Endothelial cell of umbilical vein (primary cell): ENCODE data around the gene DPPA4. TPM values are rescaled to one million over a fixed set of nuclear protein-coding genes. Genes with fewer than 3 reads are reported as not detected.

Experiments
- BruUV-seq: library from RNA; stranded (reverse); fragments of 400-500 nt; replicated peaks from 2 replicates; lab custom pipeline; 2021; lab: Mats Ljungman, UMichigan
- CTCF ChIA-PET: fragments of 300-600, 350-600 bp; sonication (Branson Sonifier 250); formaldehyde crosslinking; loops from one replicate; lab custom pipeline; 2021; ENCODE audit warnings: antibody characterized with exemption, inconsistent platforms; lab: Charles Lee
- POLR2A ChIA-PET: fragments of 300-600, 350-600 bp; sonication (Branson Sonifier 250); formaldehyde crosslinking; loops from one replicate; lab custom pipeline; 2021; ENCODE audit warnings: antibody characterized with exemption, inconsistent platforms; lab: Charles Lee
- DNase-seq: peaks from one replicate; pipeline ENCODE4 v3.0.0-alpha.2; 2011; ENCODE audit warnings: low read depth, low spot score
- FAIRE-seq: peaks from 2 replicates; lab custom pipeline; 2011; peaks lifted over from hg19 to GRCh38; lab: Jason Lieb, UNC
- H2AFZ ChIP-seq: 2 replicates; pipeline ENCODE4 v1.6.0; 2012; ENCODE audit warnings: low read depth, low read length, control low read depth, inconsistent platforms
- H3K27ac ChIP-seq: 2 replicates; pipeline ENCODE4 v1.5.1; 2011; ENCODE audit warnings: low read depth, mild to moderate bottlenecking, control low read depth, low read length, moderate library complexity; ENCODE audit not compliant: insufficient read depth
- H3K27me3 ChIP-seq, 2 experiments: 2 replicates each; pipeline versions ENCODE4 v1.6.0 to v1.6.1; 2011; ENCODE audit warnings: low read length in 2 of 2, mixed read lengths in 1 of 2; ENCODE audit not compliant: control insufficient read depth in 2 of 2, insufficient read depth in 2 of 2
- H3K36me3 ChIP-seq, 2 experiments: 2 replicates in 1 of 2; 3 replicates in 1 of 2; pipeline ENCODE4 v1.5.1; 2011; ENCODE audit warnings: low read length in 2 of 2, mild to moderate bottlenecking in 1 of 2, moderate library complexity in 1 of 2; ENCODE audit not compliant: control insufficient read depth in 2 of 2, insufficient read depth in 2 of 2; ENCODE audit errors: extremely low read depth in 1 of 2
- H3K4me1 ChIP-seq: 3 replicates; pipeline ENCODE4 v1.5.1; 2011; ENCODE audit warnings: mild to moderate bottlenecking, low read length; ENCODE audit not compliant: control insufficient read depth, insufficient read depth; ENCODE audit errors: extremely low read depth
- H3K4me2 ChIP-seq: 2 replicates; pipeline ENCODE4 v1.6.1; 2011; ENCODE audit warnings: low read length, control low read depth, mixed read lengths; ENCODE audit not compliant: insufficient read depth
- H3K4me3 ChIP-seq, 3 experiments: fragments of 200-600 bp in 1 of 3; sonication (generic), shearing (Covaris generic) in 1 of 3; replicated peaks in 1 of 3; 2 replicates each; pipeline ENCODE4 v1.5.1; 2011 to 2016; ENCODE audit warnings: control low read depth in 3 of 3, low read length in 3 of 3, mild to moderate bottlenecking in 2 of 3, inconsistent platforms in 1 of 3, low read depth in 1 of 3, moderate library complexity in 1 of 3; ENCODE audit not compliant: insufficient read depth in 1 of 3
- H3K79me2 ChIP-seq: 2 replicates; pipeline ENCODE4 v1.6.0; 2012; ENCODE audit warnings: low read length, inconsistent platforms; ENCODE audit not compliant: control insufficient read depth, insufficient read depth
- H3K9ac ChIP-seq: replicated peaks from 2 replicates; pipeline ENCODE3; 2011; ENCODE audit warnings: low read length, control low read depth; ENCODE audit not compliant: insufficient read depth; ENCODE audit errors: extremely low read depth
- H3K9me1 ChIP-seq: replicated peaks from 3 replicates; pipeline ENCODE4 v1.6.0; 2011; ENCODE audit warnings: mild to moderate bottlenecking, low read length; ENCODE audit not compliant: control insufficient read depth, insufficient read depth; ENCODE audit errors: extremely low read depth
- H3K9me3 ChIP-seq: replicated peaks from 2 replicates; pipeline ENCODE4 v1.5.1; 2012; ENCODE audit warnings: low read length, inconsistent platforms; ENCODE audit not compliant: control insufficient read depth, insufficient read depth
- H4K20me1 ChIP-seq: replicated peaks from 2 replicates; pipeline ENCODE3; 2011; ENCODE audit warnings: mild to moderate bottlenecking, low read length; ENCODE audit not compliant: control insufficient read depth, insufficient read depth; ENCODE audit errors: extremely low read depth
- EZH2 ChIP-seq: IDR thresholded peaks from 2 replicates; pipeline ENCODE4 v1.6.1; 2012; ENCODE audit warnings: borderline replicate concordance, low read depth, mild to moderate bottlenecking, moderate library complexity, low read length, inconsistent platforms; ENCODE audit not compliant: severe bottlenecking
- FOS ChIP-seq: IDR thresholded peaks from 2 replicates; pipeline ENCODE4 v1.6.1; 2011; ENCODE audit warnings: mild to moderate bottlenecking, low read length, moderate library complexity, borderline replicate concordance; ENCODE audit not compliant: insufficient read depth
- GATA2 ChIP-seq: IDR thresholded peaks from 2 replicates; pipeline ENCODE4 v1.7.0; 2011; ENCODE audit warnings: low read depth, mild to moderate bottlenecking, moderate library complexity, mixed read lengths, low read length; ENCODE audit not compliant: insufficient read length, insufficient read depth
- JUN ChIP-seq: IDR thresholded peaks from 2 replicates; pipeline ENCODE4 v1.6.1; 2011; ENCODE audit warnings: borderline replicate concordance, low read depth; ENCODE audit not compliant: insufficient read length, insufficient read depth
- MYC ChIP-seq: IDR thresholded peaks from one replicate; pipeline ENCODE4 v1.6.1; 2011; ENCODE audit warnings: mild to moderate bottlenecking, low read depth, low read length
- POLR2A ChIP-seq: IDR thresholded peaks from 2 replicates; pipeline ENCODE4 v1.6.1; 2012; ENCODE audit warnings: low read depth, mild to moderate bottlenecking, control low read depth, low read length
- POLR2AphosphoS5 ChIP-seq: IDR thresholded peaks from 2 replicates; pipeline ENCODE4 v1.6.1; 2012; ENCODE audit warnings: low read depth, mild to moderate bottlenecking, control low read depth, low read length, moderate library complexity; ENCODE audit not compliant: insufficient read depth
- dilution Hi-C: fragments of 300-500 bp; cut with MboI; formaldehyde crosslinking; loops from one replicate; pipeline ENCODE4 v1.15.0; 2019; ENCODE audit warnings: low sequenced_read_pairs; ENCODE audit not compliant: extremely low pct_ligation_motif_present
- intact Hi-C: fragments of 100-400 bp; cut with micrococcal nuclease; formaldehyde crosslinking; loops from one replicate; pipeline ENCODE4 v1.10.0; 2022
- polyA plus RNA-seq, 4 experiments: library from polyadenylated mRNA; depleted of rRNA in 3 of 4; stranded (reverse) in 3 of 4; unstranded in 1 of 4; fragments of >200 nt; gene quantifications; 2 replicates each; pipeline versions ENCODE4 v1.2.1 to v1.2.3, GENCODE V29; 2011 to 2012; ENCODE audit warnings: missing spikeins in 1 of 4
- total RNA-seq: library from RNA; stranded (reverse); gene quantifications from 2 replicates; pipeline ENCODE4 v1.2.3, GENCODE V29; 2021
- TF ChIP-seq, protein P1 (sequence below): IDR thresholded peaks from 2 replicates; pipeline ENCODE4 v1.6.1; 2011; ENCODE audit not compliant: insufficient read depth, insufficient read length
- TF ChIP-seq, protein P2 (sequence below), 2 donors: IDR thresholded peaks; 1 replicate in 1 of 2; 2 replicates in 1 of 2; pipeline ENCODE4 v1.5.1; 2011; ENCODE audit warnings: low read length in 2 of 2, mild to moderate bottlenecking in 2 of 2, moderate library complexity in 2 of 2, control low read depth in 1 of 2, inconsistent platforms in 1 of 2, low read depth in 1 of 2; ENCODE audit not compliant: insufficient read depth in 1 of 2; ENCODE audit errors: extremely low read depth in 1 of 2

Gene DPPA4
- total and polyA plus RNA-seq, 2 donors (not counting 3 experiments of a cell fraction or from before 2014, with no cell fraction given) = 0.06 TPM; not detected in 1

DNA sequence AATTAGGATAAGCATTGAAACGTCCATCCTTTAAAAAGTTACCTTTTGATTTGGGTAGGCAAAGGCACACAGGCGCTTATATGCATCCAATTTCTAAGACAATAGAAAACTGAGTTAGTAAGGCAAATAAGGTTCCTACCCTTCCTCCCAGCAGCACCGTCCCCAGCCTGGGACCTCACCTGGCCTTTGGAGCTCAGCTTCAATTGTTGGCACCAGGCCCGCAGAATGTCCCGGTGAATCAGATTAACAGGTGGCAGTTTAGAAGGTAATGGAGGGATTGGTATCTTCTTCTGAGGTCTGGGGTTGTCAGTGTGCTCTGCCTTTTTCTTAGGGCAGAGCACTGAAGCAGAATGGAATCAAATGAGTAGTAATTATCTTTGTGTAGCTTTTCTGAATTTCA is 5.7 kb downstream of the DPPA4 start:
- intact Hi-C loops = no loop called here
- peaks cover 0 to 4% of the 10 kb centered on the region in 2 experiments for H3K27me3 ChIP-seq
- H3K4me1 ChIP-seq = no peaks in the 10 kb centered on the region
- TF ChIP-seq POLR2A (no peak), FOS (no peak), JUN (no peak), GATA2 (no peak), EZH2 (no peak), MYC (no peak), POLR2AphosphoS5 (no peak)
- TF ChIP-seq, protein P1, sequence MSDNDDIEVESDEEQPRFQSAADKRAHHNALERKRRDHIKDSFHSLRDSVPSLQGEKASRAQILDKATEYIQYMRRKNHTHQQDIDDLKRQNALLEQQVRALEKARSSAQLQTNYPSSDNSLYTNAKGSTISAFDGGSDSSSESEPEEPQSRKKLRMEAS = no peak
- TF ChIP-seq, protein P2, sequence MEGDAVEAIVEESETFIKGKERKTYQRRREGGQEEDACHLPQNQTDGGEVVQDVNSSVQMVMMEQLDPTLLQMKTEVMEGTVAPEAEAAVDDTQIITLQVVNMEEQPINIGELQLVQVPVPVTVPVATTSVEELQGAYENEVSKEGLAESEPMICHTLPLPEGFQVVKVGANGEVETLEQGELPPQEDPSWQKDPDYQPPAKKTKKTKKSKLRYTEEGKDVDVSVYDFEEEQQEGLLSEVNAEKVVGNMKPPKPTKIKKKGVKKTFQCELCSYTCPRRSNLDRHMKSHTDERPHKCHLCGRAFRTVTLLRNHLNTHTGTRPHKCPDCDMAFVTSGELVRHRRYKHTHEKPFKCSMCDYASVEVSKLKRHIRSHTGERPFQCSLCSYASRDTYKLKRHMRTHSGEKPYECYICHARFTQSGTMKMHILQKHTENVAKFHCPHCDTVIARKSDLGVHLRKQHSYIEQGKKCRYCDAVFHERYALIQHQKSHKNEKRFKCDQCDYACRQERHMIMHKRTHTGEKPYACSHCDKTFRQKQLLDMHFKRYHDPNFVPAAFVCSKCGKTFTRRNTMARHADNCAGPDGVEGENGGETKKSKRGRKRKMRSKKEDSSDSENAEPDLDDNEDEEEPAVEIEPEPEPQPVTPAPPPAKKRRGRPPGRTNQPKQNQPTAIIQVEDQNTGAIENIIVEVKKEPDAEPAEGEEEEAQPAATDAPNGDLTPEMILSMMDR (IDR thresholded peaks at IDR 0.05; ENCODE audit: extremely low read depth in 1 of 2, insufficient read depth in 1 of 2, low read depth in 1 of 2, low read length in 2 of 2) = no peak
- H4K20me1 ChIP-seq = no peaks in the 10 kb centered on the region
- POLR2A ChIA-PET = no interaction called here
- no peak overlapping the region for H3K4me2 ChIP-seq
- H2AFZ ChIP-seq = no peak overlapping the region
- no peaks in the 10 kb centered on the region for H3K79me2 ChIP-seq
- no peaks in the 10 kb centered on the region for H3K9me1 ChIP-seq
- no peak overlapping the region for H3K9ac ChIP-seq
- no peaks in the 10 kb centered on the region for H3K9me3 ChIP-seq
- dilution Hi-C loops = no loop called here
- FAIRE-seq (no peak), DNase-seq (no peak)
- BruUV-seq = no TSS peak
- no peaks in the 10 kb centered on the region for H3K36me3 ChIP-seq
- H3K4me3 ChIP-seq = no peak overlapping the region
- no peak overlapping the region for H3K27ac ChIP-seq
- CTCF ChIA-PET = no interaction called here
